SK-N-SH (cell line): ENCODE measurements around the gene IGF2BP2. TPM values are rescaled to one million over a fixed set of nuclear protein-coding genes. Genes with fewer than 3 reads are reported as not detected.

ENCODE experiments used
- CTCF ChIA-PET: fragments of 300-600, 350-600 bp; formaldehyde crosslinking; extraction: SDS; loops from one replicate; lab custom pipeline; 2021; lab: Yijun Ruan, JAX
- POLR2A ChIA-PET: fragments of 350-600 bp; sonication (Branson Sonifier 250); formaldehyde crosslinking; extraction: SDS; loops from one replicate; lab custom pipeline; 2020; ENCODE audit warnings: antibody characterized with exemption, inconsistent platforms; lab: Yijun Ruan, JAX
- DNase-seq: peaks from one replicate; pipeline ENCODE4 v3.0.0; 2012
- H2AFZ ChIP-seq: fragments of 200-600 bp; sonication (generic); 2 replicates; pipeline ENCODE4 v1.8.1; 2016; ENCODE audit warnings: antibody characterized with exemption, mild to moderate bottlenecking, low read depth
- H3F3A ChIP-seq: fragments of 200-600 bp; sonication (generic); replicated peaks from 2 replicates; pipeline ENCODE3; 2016; ENCODE audit warnings: antibody characterized with exemption, mild to moderate bottlenecking; ENCODE audit not compliant: insufficient read depth
- H3K27ac ChIP-seq, 2 experiments: fragments of 200-500 bp in 1 of 2; fragments of 200-600 bp in 1 of 2; sonication (Bioruptor generic) in 1 of 2; sonication (generic), shearing (Covaris generic) in 1 of 2; 2 replicates each; pipeline versions ENCODE4 v1.5.1 to v1.6.1; 2014 to 2016; ENCODE audit warnings: low read depth in 2 of 2, inconsistent platforms in 1 of 2, low read length in 1 of 2, mild to moderate bottlenecking in 1 of 2, mixed read lengths in 1 of 2
- H3K27me3 ChIP-seq: fragments of 200-600 bp; sonication (generic), shearing (Covaris generic); 2 replicates; pipeline ENCODE4 v1.6.1; 2016; ENCODE audit warnings: mixed run types; ENCODE audit not compliant: insufficient read depth
- H3K36me3 ChIP-seq, 2 experiments: fragments of 200-500 bp in 1 of 2; fragments of 200-600 bp in 1 of 2; sonication (Bioruptor generic) in 1 of 2; sonication (generic) in 1 of 2; replicated peaks in 1 of 2; 2 replicates each; pipeline versions ENCODE3 to v1.5.1; 2014 to 2016; ENCODE audit warnings: low read length in 1 of 2, mild to moderate bottlenecking in 1 of 2; ENCODE audit not compliant: insufficient read depth in 2 of 2, control insufficient read depth in 1 of 2
- H3K4me1 ChIP-seq, 2 experiments: fragments of 200-500 bp in 1 of 2; fragments of 200-600 bp in 1 of 2; sonication (Bioruptor generic) in 1 of 2; sonication (generic), shearing (Covaris generic) in 1 of 2; 2 replicates each; pipeline versions ENCODE4 v1.5.1 to v1.6.1; 2014 to 2016; ENCODE audit warnings: low read depth in 1 of 2, low read length in 1 of 2, mixed run types in 1 of 2; ENCODE audit not compliant: insufficient read depth in 2 of 2, control insufficient read depth in 1 of 2
- H3K4me2 ChIP-seq: fragments of 200-600 bp; sonication (generic), shearing (Covaris generic); 2 replicates; pipeline ENCODE4 v1.6.1; 2017; ENCODE audit warnings: mixed run types
- H3K4me3 ChIP-seq, 2 experiments: fragments of 200-500 bp in 1 of 2; fragments of 200-600 bp in 1 of 2; sonication (Bioruptor generic) in 1 of 2; sonication (generic), shearing (Covaris generic) in 1 of 2; 2 replicates each; pipeline versions ENCODE4 v1.5.1 to v1.8.1; 2014 to 2016; ENCODE audit warnings: low read depth in 2 of 2, inconsistent platforms in 1 of 2, low read length in 1 of 2, mild to moderate bottlenecking in 1 of 2, mixed read lengths in 1 of 2, moderate library complexity in 1 of 2
- H3K79me2 ChIP-seq: fragments of 200-600 bp; sonication (generic); 2 replicates; pipeline ENCODE4 v1.8.1; 2017; ENCODE audit warnings: mild to moderate bottlenecking; ENCODE audit not compliant: insufficient read depth
- H3K9ac ChIP-seq: fragments of 200-600 bp; sonication (generic); 2 replicates; pipeline ENCODE4 v1.6.1; 2017; ENCODE audit warnings: mixed run types
- H3K9me2 ChIP-seq: fragments of 200-600 bp; sonication (generic); 2 replicates; pipeline ENCODE4 v1.6.1; 2017; ENCODE audit warnings: mixed run types
- H3K9me3 ChIP-seq: fragments of 200-600 bp; sonication (generic); 2 replicates; pipeline ENCODE4 v1.6.1; 2017; ENCODE audit warnings: mixed run types, mild to moderate bottlenecking, moderate library complexity
- H4K20me1 ChIP-seq: fragments of 200-600 bp; sonication (generic); 2 replicates; pipeline ENCODE4 v1.6.1; 2017; ENCODE audit warnings: mild to moderate bottlenecking, mixed run types; ENCODE audit not compliant: insufficient read depth
- CTCF ChIP-seq: fragments of 200-600 bp; sonication (generic); IDR thresholded peaks from 2 replicates; pipeline ENCODE4 v1.6.1; 2017; ENCODE audit warnings: antibody characterized with exemption, mild to moderate bottlenecking, moderate library complexity
- EZH2phosphoT487 ChIP-seq: fragments of 200-600 bp; sonication (generic); IDR thresholded peaks from 2 replicates; pipeline ENCODE4 v1.6.1; 2017; ENCODE audit warnings: low read depth, mixed run types, mild to moderate bottlenecking, antibody characterized with exemption, moderate library complexity, borderline replicate concordance
- FOSL2 ChIP-seq: IDR thresholded peaks from 2 replicates; pipeline ENCODE4 v1.4.0; 2012; ENCODE audit warnings: low read depth, mild to moderate bottlenecking, moderate library complexity, borderline replicate concordance
- FOXJ3 ChIP-seq: sonication (generic); formaldehyde crosslinking; IDR thresholded peaks from 2 replicates; pipeline ENCODE4 v1.5.1; 2020; ENCODE audit warnings: mild to moderate bottlenecking, missing genetic modification reagents
- GATA2 ChIP-seq: sonication (generic); formaldehyde crosslinking; IDR thresholded peaks from 2 replicates; pipeline ENCODE4 v1.5.0; 2020; ENCODE audit warnings: mild to moderate bottlenecking, missing genetic modification reagents
- MAX ChIP-seq: IDR thresholded peaks from 2 replicates; pipeline ENCODE4 v1.4.0; 2012; ENCODE audit warnings: low read depth
- MEF2A ChIP-seq: IDR thresholded peaks from 2 replicates; pipeline ENCODE4 v1.4.0; 2012; ENCODE audit warnings: low read depth, borderline replicate concordance
- MXI1 ChIP-seq: IDR thresholded peaks from 2 replicates; pipeline ENCODE4 v1.6.1; 2012; ENCODE audit warnings: mild to moderate bottlenecking, low read depth, low read length, improper control_type of control experiment
- NFIC ChIP-seq: IDR thresholded peaks from 2 replicates; pipeline ENCODE4 v1.4.0; 2012; ENCODE audit warnings: borderline replicate concordance
- NRF1 ChIP-seq: IDR thresholded peaks from 2 replicates; pipeline ENCODE4 v1.6.1; 2012; ENCODE audit warnings: low read depth, mild to moderate bottlenecking, low read length
- POLR2AphosphoS5 ChIP-seq: IDR thresholded peaks from 2 replicates; pipeline ENCODE4 v1.6.1; 2012; ENCODE audit warnings: low read depth, low read length
- RCOR1 ChIP-seq: fragments of 150-350 bp; IDR thresholded peaks from 2 replicates; pipeline ENCODE4 v1.6.1; 2017; ENCODE audit warnings: antibody characterized with exemption, low read length
- SMC3 ChIP-seq: IDR thresholded peaks from 2 replicates; pipeline ENCODE4 v1.6.1; 2012; ENCODE audit warnings: low read depth, low read length, improper control_type of control experiment
- TCF12 ChIP-seq: IDR thresholded peaks from 2 replicates; pipeline ENCODE4 v1.4.0; 2012
- TEAD4 ChIP-seq: IDR thresholded peaks from 2 replicates; pipeline ENCODE4 v1.4.0; 2012; ENCODE audit warnings: mild to moderate bottlenecking, borderline replicate concordance; ENCODE audit not compliant: insufficient read depth
- USF1 ChIP-seq: IDR thresholded peaks from 2 replicates; pipeline ENCODE4 v1.4.0; 2012; ENCODE audit warnings: low read depth, borderline replicate concordance
- USF2 ChIP-seq: fragments of 150-350 bp; IDR thresholded peaks from 2 replicates; pipeline ENCODE4 v1.6.1; 2017; ENCODE audit warnings: antibody characterized with exemption, low read length, low read depth, borderline replicate concordance
- YY1 ChIP-seq: IDR thresholded peaks from 2 replicates; pipeline ENCODE4 v1.4.0; 2012; ENCODE audit warnings: low read depth, mild to moderate bottlenecking
- WGBS: methylation state at CpG from one replicate; pipeline ENCODE4 v1.1.6; 2017; ENCODE audit warnings: low lambda C conversion rate; 5-methylcytosine and 5-hydroxymethylcytosine counted together
- polyA plus RNA-seq, 3 experiments: library from polyadenylated mRNA; depleted of rRNA; stranded (reverse); fragments of >200 nt; gene quantifications; 2 replicates each; pipeline ENCODE4 v1.2.3, GENCODE V29; 2012

The IGF2BP2 gene
- polyA plus RNA-seq, 1 of the 3 experiments (the other 2 are of a cell fraction): 5.4 TPM

GRCh38 chr3:185741586-185741985, 83.3 kb downstream of the IGF2BP2 start:
- Histone ChIP-seq H4K20me1 (peaks cover 33% of the 10 kb centered on the region), H3K4me2 (no peak overlapping the region), H2AFZ (no peak overlapping the region), H3K9me3 (no peaks in the 10 kb centered on the region), H3K27me3 (no peaks in the 10 kb centered on the region), H3K27ac (no peak overlapping the region), H3K9me2 (no peaks in the 10 kb centered on the region), H3F3A (peaks cover 19% of the 10 kb centered on the region), H3K36me3 (peaks cover 0 to 4% of the 10 kb centered on the region in 2 experiments), H3K4me1 (peaks cover 0 to 47% of the 10 kb centered on the region in 2 experiments; a peak in 3 of 4 replicates), H3K9ac (no peak overlapping the region), H3K4me3 (no peak overlapping the region), H3K79me2 (peaks cover 92% of the 10 kb centered on the region)
- WGBS: 83% methylated on average over 2 of the region's 2 CpGs
- ChIA-PET POLR2A (no interaction called here), CTCF (interaction anchor here (1.3 to 1.7 kb wide), 2 partner anchors 27 to 81 kb away, joined by 7 to 10 read pairs; no protein-coding TSS in a partner anchor)
- DNase-seq: no peak
- TF ChIP-seq NFIC (no peak), MEF2A (no peak), FOSL2 (no peak), USF1 (no peak), SMC3 (no peak), MXI1 (no peak), MAX (no peak), USF2 (no peak), NRF1 (no peak), TEAD4 (no peak), GATA2 (CRISPR knock-in tag) (no peak), FOXJ3 (no peak), RCOR1 (no peak), CTCF (no peak), TCF12 (no peak), EZH2phosphoT487 (no peak), POLR2AphosphoS5 (no peak), YY1 (no peak)
